Dedifferentiated amniotic fluid mesenchymal stem cell (primary cell): ENCODE results near the gene CTF1.
"Not testable (repeated sequence)": the region's sequence is repeated elsewhere in the genome, so short reads cannot be mapped to it uniquely, and the experiment has no call there.

Source experiments
- DNase-seq: peaks from one replicate; pipeline ENCODE4 v3.0.0-alpha.2; 2016; ENCODE audit errors: extremely low spot score

CTF1 gene

DNA sequence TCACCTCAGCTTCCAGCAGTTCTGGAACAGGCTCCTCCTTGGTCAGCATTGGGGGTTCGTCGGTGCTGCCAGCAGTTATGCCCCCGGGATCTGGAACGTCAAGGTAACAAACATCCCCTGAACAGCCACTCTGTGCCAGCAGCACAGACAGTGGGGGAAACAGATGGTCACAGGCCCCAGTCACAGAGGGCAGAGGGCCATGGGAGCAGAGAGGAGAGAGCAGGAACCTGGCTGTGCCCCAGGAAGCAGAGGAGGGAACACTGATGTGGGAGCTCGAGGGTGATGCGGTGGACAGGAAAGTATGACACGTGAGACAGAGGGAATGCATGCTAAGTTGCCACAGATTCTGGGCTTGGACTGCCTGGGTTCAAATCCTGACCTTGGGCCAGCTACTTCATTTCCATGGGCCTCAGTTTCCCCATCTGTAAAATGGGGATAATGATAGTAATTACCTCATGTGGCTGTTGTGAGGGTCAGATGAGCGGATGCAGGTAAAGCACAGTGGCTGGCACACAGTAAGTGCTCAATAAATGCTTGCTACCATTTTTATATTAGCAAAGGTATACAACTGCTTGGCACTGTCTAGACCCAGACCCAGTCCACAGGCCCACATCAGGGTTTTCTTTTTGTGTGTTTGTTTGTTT lies 7.4 kb upstream of the CTF1 start:
- no peak for DNase-seq

DNA sequence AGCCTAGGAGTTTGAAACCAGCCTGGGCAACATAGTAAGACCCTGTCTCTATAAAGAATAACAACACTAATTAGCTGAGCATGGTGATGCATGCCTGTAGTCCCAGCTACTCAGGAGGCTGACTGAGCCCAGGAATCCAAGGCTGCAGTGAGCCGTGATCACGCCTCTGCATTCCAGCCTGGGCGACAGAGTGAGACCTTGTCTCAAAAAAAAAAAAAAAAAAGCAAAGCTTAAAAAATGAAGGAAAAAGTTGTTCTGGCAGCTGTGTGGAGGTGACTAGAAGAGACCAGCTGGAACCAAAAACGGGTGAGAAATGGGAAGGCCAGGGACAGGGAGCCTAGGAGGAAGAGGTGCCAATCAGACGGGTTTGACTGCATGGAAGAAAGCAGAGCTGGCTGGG lies 6.7 kb upstream of the CTF1 start:
- DNase-seq: no peak

DNA sequence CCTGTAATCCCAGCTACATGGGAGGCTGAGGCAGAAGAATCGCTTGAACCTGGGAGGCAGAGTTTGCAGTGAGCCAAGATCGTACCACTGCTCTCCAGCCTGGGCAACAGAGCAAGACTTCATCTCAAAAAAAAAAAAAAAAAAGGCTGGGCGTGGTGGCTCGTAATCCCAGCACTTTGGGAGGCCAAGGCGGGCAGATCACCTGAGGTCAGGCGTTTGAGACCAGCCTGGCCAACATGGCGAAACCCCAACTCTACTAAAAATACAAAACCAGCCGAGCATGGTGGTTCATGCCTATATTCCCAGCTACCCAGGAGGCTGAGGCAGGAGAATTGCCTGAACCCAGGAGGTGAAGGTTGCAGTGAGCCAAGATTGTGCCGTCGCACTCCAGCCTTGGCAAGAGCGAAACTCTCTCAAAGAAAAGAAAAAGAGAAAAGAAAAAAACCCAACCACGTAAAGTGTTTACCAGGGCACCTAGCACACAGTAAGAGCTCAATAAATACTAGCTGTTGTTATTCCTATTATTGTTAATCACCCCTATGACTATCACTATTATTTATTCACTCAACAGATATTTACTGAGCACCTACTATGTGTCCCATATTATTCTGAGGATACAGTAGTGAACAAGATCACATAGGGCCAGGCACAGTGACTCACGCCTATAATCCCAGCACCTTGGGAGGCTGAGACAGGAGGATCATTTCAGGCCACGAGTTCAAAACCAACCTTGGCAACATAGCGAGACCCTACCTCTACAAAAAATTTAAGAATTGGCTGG lies 5.2 kb upstream of the CTF1 start:
- not testable (repeated sequence) for DNase-seq

DNA sequence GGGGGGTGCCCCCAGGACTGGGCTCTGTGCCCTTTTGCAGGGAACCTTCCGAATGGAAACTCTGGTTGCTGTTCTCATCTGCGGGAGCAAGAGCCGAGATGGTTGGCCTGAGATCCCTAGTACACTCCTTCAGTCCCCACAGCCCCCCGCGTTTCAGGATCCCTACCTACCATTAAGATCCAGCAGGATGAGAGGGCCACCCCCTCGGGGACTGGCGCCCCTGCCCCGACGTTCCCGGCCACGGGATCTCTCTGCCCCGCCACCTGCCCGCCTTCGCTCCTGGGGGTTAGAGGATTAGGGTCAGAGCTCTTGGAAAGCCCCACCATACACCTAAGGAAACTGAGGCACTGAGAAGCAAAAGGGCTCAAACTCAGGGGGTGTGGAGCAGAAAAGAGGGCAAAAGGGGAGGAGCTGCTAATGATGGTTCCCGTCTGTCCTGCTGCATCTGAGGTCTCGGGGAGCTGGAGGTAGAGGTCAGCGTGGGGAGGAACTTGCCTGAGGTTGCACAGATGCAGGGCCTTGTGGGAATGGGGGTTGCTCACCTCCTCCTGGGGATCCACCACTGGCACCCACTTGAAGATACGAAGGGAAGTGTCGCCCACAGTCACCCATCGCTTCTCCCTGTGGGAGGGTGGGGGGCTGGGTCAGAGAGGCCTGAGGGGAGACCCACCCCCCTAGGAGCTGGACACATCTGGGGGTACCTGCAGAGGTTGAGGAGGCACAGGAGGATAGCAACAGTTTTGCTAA lies 3.6 kb upstream of the CTF1 start:
- DNase-seq: no peak

DNA sequence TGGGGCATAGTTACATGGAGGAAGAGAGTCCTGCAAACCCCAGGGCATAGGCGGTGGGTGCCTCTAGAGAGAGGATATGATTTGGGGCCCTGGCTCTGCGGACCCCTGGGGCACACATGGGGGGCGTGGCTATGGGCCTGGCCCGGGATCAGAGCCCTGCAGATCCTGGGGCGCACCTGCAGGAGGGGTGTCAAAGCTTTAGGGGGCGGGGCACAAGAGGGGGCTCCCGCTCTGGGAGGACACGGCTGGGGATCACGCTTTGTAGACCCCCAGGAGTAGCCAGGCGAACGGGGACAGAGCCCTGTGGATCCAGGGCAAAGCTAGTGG lies 3.0 kb upstream of the CTF1 start:
- no peak for DNase-seq

DNA sequence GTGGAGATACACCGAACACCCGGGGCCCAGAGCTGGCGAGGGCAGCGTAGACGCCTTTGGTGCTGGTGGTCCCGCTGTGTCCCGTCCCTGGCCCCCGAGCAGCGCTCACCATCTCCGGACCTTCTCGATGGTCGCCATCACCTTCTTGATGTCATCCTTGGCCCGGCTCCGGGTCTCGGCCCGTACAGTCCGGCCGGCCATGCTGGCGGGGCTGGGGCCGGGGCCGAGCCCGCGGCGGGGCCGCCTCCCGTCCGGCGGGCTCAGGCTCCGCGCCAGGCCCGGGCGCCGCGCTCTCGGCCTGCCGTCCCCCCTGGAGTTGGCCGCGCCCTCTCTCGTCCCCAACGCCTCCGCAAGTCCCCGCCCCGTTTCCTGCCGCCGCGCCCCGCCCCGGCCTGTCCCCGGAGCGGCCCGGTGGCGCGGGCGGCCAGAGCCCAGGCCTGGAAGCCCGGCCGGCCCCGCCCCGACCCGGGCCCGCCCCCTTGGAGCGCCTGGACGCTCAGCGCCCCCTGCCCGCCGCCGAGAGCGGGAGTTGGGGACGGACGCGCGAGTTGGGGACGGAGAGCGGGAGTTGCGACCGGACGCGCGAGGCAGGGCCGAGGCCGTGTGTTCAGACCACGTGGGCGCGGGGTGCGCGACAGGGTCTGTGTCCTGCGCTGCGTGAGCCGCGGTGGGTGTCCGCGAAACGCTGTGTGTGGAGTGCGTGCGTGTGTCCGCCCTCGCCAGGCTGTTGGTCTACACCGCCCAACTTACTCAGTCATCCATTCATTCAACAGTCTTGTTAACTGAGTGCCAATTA lies 2.5 kb upstream of the CTF1 start, which contains the start of gene BCL7C:
BCL7C (minus strand) TSS at position 334 of the 796 bp plus-strand sequence; CDS start at position 201, 133 bp downstream.
- DNase-seq: peak; percentile 79

DNA sequence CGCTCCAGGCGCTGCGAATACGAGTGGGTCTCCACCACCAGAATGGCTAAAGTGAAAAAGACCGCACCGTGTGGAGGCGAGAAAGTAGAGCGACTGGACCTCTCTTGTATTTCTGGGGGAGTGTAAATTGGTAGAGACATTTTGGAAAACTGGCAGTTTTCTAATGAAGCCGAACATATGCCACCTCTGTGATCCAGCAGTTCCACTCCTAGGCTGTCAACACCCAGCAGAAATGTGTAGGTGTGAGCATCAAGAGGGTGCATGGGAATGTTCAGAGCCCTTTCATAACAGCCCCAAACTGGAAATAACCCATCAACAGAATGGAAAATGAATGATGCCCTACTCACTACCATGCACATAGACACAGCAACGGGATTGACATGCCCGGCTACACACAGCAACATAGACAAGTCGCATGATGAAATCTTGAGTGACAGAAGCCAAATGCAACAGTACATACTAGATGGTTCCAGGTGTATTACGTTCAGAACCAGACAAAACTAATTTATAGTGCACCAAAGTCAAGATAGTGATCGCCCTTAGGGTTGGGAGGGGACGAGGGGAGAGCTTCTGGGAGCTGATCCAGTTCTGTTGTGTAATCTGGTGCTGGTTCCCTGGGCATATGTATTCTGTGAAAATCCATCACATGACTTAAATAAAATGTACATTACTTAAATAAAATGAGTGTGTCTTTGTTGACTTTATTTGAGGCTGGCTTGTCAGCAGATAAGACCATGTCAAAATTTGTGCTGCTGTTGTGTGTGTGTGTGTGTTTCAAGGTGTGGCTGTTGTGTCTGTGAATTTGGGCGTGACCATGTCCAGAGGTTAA lies 1.7 kb upstream of the CTF1 start:
- no peak for DNase-seq

DNA sequence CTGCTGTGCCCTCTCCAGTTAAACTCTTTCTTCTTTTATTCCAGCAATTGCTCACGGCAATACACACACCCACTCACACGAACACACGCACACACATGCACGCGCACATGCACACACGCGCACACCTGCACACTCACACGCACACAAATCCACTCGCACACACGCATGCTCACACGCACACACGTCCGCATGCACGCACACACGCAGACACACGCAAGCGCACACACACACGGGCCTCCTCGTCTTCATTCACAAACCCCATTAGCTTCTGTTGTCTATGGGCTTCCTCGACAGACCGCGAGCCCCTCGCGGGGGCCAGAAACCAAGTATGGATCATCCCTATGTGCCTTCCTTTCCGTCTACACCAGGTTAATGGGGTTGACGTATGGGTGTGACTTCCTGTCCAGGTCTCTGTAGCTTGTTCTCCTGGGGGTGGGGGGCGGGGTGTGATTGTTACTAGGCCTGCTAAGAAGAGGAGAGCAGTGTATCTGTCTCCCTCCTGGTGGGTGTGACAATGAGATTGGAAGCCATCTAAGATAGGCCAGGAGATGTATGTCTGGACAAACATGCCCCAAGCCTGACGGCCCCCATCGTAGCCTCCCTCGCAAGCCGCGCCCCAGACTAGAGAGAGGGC lies 670 bp upstream of the CTF1 start:
- DNase-seq: no peak

DNA sequence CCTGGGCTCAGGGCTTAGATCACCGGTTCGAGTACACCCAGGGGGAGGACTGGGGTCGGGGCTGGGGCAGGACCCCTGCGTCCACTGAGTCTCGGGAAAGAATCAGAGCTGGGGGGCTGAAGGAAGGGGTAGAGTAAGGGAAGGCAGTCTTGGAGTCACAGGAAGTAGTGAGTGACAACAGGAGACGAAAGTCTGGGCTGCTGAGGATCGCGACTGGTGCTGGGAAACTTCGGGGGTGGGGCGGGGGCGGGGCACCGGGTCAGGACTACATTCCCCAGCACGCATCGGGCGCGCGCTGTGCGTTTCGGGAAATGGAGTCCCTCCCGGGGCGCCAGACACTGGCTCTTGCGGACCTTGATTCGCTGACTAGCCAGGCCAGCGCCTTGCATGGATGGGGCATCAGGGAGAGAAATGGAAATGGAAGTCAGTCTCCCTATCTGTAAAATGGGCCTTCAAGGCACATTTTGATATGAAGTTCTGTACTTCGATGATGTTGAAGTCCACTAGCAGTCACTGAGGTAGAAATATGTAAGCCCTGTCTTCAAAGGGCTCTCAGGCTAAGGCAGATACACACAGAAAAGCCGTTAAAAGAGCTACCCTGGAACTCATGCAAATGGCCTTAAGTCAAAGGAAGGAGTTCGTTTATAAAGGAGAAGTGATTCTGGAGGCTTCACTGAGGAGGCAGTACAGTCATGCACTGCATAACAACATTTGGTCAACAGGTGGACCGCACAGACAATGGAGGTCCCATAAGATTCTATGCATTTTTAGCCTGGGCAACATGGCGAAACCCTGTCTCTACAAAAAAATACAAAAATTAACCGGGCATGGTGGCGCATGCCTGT lies 697 bp downstream of the CTF1 start:
- DNase-seq: peak; percentile 82

DNA sequence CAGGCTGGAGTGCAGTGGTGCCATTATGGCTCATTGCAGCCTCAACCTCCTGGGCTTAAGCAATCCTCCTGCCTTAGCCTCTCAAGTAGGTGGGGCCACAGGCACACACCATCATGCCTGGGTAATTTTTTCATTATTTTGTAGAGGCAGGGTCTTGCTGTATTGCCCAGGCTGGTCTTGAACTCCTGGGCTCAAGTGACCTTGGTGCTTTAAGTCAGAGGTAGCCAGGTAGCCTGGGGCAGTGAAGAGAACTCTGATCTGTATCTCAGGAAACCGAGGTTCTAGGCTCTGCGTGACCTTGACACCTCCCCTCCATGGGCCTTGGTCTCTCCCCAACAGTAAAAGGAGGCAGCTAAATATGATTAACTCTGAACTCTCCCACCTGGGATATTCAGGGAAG lies 3.4 kb downstream of the CTF1 start:
- DNase-seq: no peak

DNA sequence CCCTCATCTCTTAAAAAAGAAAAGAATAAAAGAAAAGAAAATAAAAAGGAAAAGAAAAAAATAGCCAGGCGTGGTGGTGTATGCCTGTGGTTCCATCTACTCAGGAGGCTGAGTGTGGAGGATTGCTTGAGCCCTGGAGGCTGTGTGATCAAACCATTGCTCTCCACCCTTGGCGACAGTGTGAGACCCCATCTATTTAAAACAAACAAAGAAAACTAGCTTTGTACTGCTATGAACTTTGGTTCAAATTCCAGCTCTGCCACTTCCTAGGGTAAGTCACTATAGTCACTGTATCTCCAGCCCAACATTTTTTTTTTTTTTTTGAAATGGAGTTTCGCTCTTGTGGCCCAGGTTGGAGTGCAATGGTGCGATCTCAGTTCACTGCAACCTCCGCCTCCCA lies 4.2 kb downstream of the CTF1 start:
- no peak for DNase-seq

DNA sequence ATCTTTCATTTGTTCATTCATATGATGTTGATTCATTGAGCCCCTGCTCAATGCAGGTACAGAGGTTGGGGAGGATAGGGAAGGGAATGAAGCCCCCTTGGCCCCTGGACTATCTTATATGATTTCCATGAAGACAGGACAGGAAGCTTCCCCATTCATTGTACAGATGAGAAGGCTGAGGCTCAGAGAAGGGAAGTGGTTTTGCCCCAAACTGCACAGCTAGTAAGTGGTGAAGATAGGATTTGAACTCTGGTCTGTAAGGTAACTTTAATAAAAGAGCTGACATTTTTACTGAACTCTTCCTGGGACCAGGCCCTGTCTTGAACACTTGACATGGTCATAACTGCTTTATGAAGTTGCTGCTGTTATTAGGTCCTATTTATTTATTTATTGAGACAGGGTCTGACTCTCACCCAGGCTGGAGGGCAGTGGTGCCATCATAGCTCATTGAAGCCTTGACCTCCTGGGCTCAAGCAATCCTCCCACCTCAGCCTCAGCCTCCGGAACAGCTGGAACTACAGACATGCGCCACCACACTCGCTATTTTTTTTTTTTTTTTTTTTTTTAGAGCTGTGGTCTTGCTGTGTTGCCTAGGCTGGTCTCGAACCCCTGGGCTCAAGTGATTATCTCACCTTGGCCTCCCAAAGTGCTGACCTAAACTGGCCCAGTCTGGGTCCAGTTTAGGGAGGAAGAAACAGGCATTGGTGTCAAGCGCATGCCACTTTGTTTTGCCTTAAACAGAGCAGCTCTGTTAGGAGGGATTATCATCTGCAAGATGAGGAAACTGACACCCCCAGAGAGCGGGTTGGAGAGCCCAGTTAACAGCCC lies 5.0 kb downstream of the CTF1 start:
- no peak for DNase-seq

DNA sequence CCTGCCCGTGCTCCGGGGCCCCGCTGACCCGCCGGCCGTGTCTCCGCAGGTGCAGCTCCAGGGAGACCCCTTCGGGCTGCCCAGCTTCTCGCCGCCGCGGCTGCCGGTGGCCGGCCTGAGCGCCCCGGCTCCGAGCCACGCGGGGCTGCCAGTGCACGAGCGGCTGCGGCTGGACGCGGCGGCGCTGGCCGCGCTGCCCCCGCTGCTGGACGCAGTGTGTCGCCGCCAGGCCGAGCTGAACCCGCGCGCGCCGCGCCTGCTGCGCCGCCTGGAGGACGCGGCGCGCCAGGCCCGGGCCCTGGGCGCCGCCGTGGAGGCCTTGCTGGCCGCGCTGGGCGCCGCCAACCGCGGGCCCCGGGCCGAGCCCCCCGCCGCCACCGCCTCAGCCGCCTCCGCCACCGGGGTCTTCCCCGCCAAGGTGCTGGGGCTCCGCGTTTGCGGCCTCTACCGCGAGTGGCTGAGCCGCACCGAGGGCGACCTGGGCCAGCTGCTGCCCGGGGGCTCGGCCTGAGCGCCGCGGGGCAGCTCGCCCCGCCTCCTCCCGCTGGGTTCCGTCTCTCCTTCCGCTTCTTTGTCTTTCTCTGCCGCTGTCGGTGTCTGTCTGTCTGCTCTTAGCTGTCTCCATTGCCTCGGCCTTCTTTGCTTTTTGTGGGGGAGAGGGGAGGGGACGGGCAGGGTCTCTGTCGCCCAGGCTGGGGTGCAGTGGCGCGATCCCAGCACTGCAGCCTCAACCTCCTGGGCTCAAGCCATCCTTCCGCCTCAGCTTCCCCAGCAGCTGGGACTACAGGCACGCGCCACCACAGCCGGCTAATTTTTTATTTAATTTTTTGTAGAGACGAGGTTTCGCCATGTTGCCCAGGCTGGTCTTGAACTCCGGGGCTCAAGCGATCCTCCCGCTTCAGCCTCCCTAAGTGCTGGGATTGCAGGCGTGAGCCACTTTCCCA lies 5.9 kb downstream of the CTF1 start:
- no peak for DNase-seq

DNA sequence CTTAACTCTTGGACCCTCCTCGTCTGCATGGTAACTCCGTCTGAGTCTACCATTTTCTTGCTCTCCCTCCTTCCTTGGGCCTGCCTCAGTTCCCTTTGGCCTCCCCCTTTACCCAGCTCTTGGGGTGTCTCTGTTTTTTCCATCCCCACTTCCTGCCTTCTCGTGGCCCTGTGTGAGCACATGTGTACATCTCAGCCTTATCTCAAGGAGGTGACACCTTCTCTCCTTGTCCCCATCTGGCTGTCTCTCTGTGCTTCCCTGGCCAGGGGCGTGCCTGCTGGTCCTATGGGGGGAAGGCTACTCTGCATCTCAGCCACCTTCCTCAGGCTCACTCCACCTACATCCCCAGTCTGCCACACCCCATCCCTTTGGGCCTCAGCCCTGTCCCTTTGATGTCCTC lies 6.6 kb downstream of the CTF1 start:
- DNase-seq: no peak

DNA sequence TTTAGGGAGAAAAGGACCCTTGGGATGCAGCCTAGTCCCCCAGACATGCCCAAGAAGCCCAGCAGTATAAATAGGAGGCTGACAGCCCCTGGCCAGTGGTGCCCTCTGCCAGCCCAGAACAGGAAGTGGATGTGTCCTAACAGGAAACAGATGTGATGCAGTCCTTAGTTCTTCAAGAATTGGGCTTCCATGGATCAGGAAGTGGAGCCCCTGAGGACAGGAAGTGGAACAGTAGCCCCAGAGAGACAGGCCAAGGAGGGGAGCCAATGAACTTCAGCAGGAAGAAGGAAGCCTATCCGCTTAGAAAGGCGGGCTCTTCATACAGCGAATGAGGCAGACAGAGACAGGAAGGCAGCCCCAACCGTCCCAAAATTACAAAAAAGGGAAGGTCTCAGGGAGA lies 7.2 kb downstream of the CTF1 start:
- DNase-seq: no peak

DNA sequence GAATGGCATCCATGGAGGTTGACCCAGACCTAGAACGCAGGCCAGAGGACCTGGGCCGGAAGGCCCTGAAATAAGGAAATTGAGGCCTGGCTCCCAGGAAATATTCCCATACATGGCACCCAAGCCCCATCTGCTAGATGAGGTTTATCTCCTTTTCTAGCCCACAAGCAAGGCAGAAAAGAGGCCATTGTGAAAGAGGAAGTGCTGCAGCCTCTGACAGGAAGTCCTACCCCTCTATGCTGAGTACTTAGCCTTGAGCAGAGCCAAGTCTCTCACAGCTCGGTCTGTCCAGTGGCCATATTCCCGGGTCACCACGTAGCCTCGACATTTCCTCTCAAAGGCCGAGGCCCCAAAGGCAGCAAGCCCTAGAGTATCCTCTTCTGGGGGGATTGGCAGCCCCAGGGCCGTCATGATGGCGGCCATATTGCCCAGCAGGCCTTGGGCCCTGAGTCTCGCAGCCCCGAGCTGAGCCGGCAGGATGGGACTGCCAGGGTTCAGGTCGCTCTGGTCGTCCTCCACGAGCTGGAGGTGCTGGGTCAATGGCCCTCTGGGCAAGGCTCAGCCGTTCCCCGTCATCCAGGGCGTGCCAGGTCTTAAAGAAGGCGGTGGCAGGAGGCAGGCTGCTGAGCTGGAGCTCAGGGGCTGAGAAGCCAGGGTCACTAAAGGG lies 7.8 kb downstream of the CTF1 start:
- DNase-seq: no peak

DNA sequence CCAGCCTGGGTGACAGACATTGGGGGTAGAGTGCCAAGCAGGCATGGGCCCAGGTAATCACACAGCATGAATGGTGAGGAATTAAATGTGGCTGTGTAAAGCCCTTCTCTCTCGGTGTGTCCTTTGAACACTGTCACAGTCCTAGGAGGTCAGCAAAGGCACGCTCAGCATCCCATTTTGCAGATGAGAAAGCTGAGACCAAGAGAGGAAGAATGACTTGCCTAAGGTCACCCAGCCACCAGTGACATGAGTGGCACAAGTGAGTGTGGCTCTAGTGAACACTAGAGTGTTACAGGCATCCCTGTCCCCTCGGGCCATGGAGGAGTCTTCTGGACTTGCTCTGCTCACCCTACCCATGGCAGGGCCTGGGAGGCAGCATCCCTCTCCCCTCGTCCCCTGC lies 10.7 kb downstream of the CTF1 start:
- no peak for DNase-seq
